GM23338 (cell line): ENCODE measurements around the gene TFAP2A. TPM values are rescaled to one million over a fixed set of nuclear protein-coding genes. Genes with fewer than 3 reads are reported as not detected.
A peak's percentile ranks its signal among the peaks of the same experiment; 100 is the strongest.

Source experiments
- ATAC-seq: fragments of 200-7000 bp; cut with Tn5 transposase; 3 replicates; pipeline ENCODE4 v1.9.1; 2020
- DNase-seq: peaks from one replicate; pipeline ENCODE4 v3.0.0-alpha.2; 2015; ENCODE audit warnings: low spot score
- H2AFZ ChIP-seq: fragments of 200-600 bp; sonication (generic); 2 replicates; pipeline ENCODE4 v1.8.0; 2016; ENCODE audit warnings: antibody characterized with exemption, mild to moderate bottlenecking, moderate library complexity
- H3F3A ChIP-seq: fragments of 200-600 bp; sonication (generic); replicated peaks from 2 replicates; pipeline ENCODE4 v1.8.0; 2017; ENCODE audit warnings: antibody characterized with exemption, mixed run types, low read depth
- H3K27ac ChIP-seq: fragments of 200-600 bp; sonication (generic); 2 replicates; pipeline ENCODE4 v1.6.1; 2016; ENCODE audit warnings: low read depth
- H3K27me3 ChIP-seq: fragments of 200-600 bp; sonication (generic); 2 replicates; pipeline ENCODE4 v1.8.0; 2016; ENCODE audit warnings: mild to moderate bottlenecking, mixed run types, moderate library complexity; ENCODE audit not compliant: insufficient read depth
- H3K36me3 ChIP-seq: fragments of 200-600 bp; sonication (generic); 2 replicates; pipeline ENCODE4 v1.8.0; 2016; ENCODE audit warnings: mild to moderate bottlenecking; ENCODE audit not compliant: insufficient read depth
- H3K4me1 ChIP-seq: fragments of 200-600 bp; sonication (generic); 2 replicates; pipeline ENCODE4 v1.8.0; 2016; ENCODE audit warnings: mild to moderate bottlenecking, moderate library complexity; ENCODE audit not compliant: insufficient read depth
- H3K4me2 ChIP-seq: fragments of 200-600 bp; sonication (generic); 2 replicates; pipeline ENCODE4 v1.7.1; 2017; ENCODE audit warnings: mixed run types
- H3K4me3 ChIP-seq: fragments of 200-600 bp; sonication (generic); 2 replicates; pipeline ENCODE4 v1.6.1; 2016; ENCODE audit warnings: mixed run types
- H3K79me2 ChIP-seq: fragments of 200-600 bp; sonication (generic); replicated peaks from 2 replicates; pipeline ENCODE4 v1.8.0; 2017; ENCODE audit warnings: mild to moderate bottlenecking; ENCODE audit not compliant: insufficient read depth
- H3K9me2 ChIP-seq: fragments of 200-600 bp; sonication (generic); 2 replicates; pipeline ENCODE4 v1.8.0; 2017; ENCODE audit not compliant: insufficient read depth
- H4K20me1 ChIP-seq: fragments of 200-600 bp; sonication (generic); replicated peaks from 2 replicates; pipeline ENCODE4 v1.8.0; 2017; ENCODE audit warnings: mild to moderate bottlenecking; ENCODE audit not compliant: insufficient read depth
- H3K27ac Mint-ChIP-seq: 2 replicates; pipeline ENCODE4 v1.8.0; 2020; ENCODE audit warnings: inconsistent platforms, mild to moderate bottlenecking, moderate library complexity, mixed read lengths
- H3K27me3 Mint-ChIP-seq: 3 replicates; pipeline ENCODE4 v1.8.0; 2022; ENCODE audit warnings: low read depth, mild to moderate bottlenecking, moderate library complexity, mixed read lengths, inconsistent platforms; ENCODE audit not compliant: insufficient read depth, poor library complexity
- H3K36me3 Mint-ChIP-seq: 3 replicates; pipeline ENCODE4 v1.8.0; 2021; ENCODE audit warnings: low read depth, mild to moderate bottlenecking, inconsistent platforms, moderate library complexity, mixed read lengths
- H3K4me1 Mint-ChIP-seq: 3 replicates; pipeline ENCODE4 v1.8.0; 2020; ENCODE audit warnings: mild to moderate bottlenecking, inconsistent platforms, mixed read lengths
- H3K4me3 Mint-ChIP-seq: 3 replicates; pipeline ENCODE4 v1.8.0; 2021; ENCODE audit warnings: moderate library complexity, mild to moderate bottlenecking, inconsistent platforms, mixed read lengths
- H3K9me3 Mint-ChIP-seq: 3 replicates; pipeline ENCODE4 v1.8.0; 2020; ENCODE audit warnings: moderate library complexity, mild to moderate bottlenecking, inconsistent platforms, mixed read lengths
- CREB1 ChIP-seq: fragments of 250-450 bp; sonication (Bioruptor Pico); IDR thresholded peaks from 2 replicates; pipeline ENCODE4 v1.5.0; 2020; ENCODE audit warnings: low read depth, mild to moderate bottlenecking, moderate library complexity
- EZH2 ChIP-seq: fragments of 200-600 bp; sonication (generic); IDR thresholded peaks from one replicate; pipeline ENCODE4 v1.8.0; 2017; ENCODE audit warnings: antibody characterized with exemption, mild to moderate bottlenecking, low read depth; ENCODE audit not compliant: unreplicated experiment
- EZH2phosphoT487 ChIP-seq: fragments of 200-600 bp; sonication (generic); IDR thresholded peaks from one replicate; pipeline ENCODE4 v1.8.1; 2018; ENCODE audit warnings: antibody characterized with exemption; ENCODE audit not compliant: unreplicated experiment
- JUNB ChIP-seq: IDR thresholded peaks from one replicate; pipeline ENCODE4 v1.6.1; 2016; ENCODE audit warnings: antibody characterized with exemption; ENCODE audit not compliant: unreplicated experiment
- NANOG ChIP-seq: IDR thresholded peaks from 2 replicates; pipeline ENCODE4 v1.6.1; 2016; ENCODE audit warnings: antibody characterized with exemption, borderline replicate concordance
- POLR2AphosphoS5 ChIP-seq: IDR thresholded peaks from 2 replicates; pipeline ENCODE4 v1.6.1; 2016; ENCODE audit warnings: antibody characterized with exemption, low read depth
- REST ChIP-seq: IDR thresholded peaks from one replicate; pipeline ENCODE4 v1.6.1; 2018; ENCODE audit warnings: antibody characterized with exemption; ENCODE audit not compliant: unreplicated experiment
- ZNF114 ChIP-seq: fragments of 250-450 bp; sonication (Bioruptor Pico); IDR thresholded peaks from 2 replicates; pipeline ENCODE4 v1.5.0; 2020; ENCODE audit warnings: mild to moderate bottlenecking, moderate library complexity
- ZNF331 ChIP-seq: fragments of 250-450 bp; sonication (Bioruptor Pico); IDR thresholded peaks from 2 replicates; pipeline ENCODE4 v1.5.0; 2020; ENCODE audit warnings: low read depth, mild to moderate bottlenecking, moderate library complexity
- ZNF462 ChIP-seq: fragments of 250-450 bp; sonication (Bioruptor Pico); IDR thresholded peaks from 2 replicates; pipeline ENCODE4 v1.5.0; 2020; ENCODE audit warnings: mild to moderate bottlenecking, moderate library complexity
- polyA plus RNA-seq: library from polyadenylated mRNA; unstranded; fragments of >200 nt; fragmentation: Nextera tagmentation; extraction: Ambion mirVana; gene quantifications from 2 replicates; pipeline ENCODE4 v1.2.1, GENCODE V29; 2016
- total RNA-seq: library from RNA; depleted of rRNA; stranded (reverse); fragments of >200 nt; shearing (Covaris generic); gene quantifications from 2 replicates; pipeline ENCODE4 v1.2.3, GENCODE V29; 2014
- TF ChIP-seq, protein P1 (sequence below): IDR thresholded peaks from 2 replicates; pipeline ENCODE4 v1.6.1; 2016; ENCODE audit warnings: antibody characterized with exemption

The TFAP2A gene
- total and polyA plus RNA-seq, 2 experiments from 2014 or later = not detected

DNA sequence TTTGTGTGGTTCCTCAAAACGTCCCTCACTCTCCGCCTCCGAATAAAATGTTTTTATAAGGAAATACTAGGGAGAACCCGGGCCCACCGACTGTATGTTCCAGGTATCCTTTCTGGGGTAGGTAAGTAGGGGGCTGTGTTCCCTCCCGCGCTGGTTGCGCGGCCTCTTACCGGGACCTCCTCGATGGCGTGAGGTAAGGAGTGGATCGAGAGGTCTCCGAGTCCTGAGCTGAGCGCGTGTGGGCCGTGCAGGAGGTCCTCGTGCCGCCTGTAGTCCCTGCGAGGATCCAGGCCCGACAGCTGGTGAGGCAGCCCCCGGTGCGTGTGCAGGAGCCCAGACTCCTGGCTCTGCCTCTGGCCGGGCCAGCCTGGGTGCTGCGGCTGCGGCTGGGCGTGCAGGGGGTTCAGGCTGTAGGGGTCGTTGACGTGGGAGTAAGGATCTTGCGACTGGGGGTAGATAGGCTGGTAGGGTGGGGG, 5.1 kb downstream of the TFAP2A start:
- Histone ChIP-seq H3K36me3 (no peaks in the 10 kb centered on the region), H3K27ac (no peak overlapping the region), H3K27me3 (peaks cover 98% of the 10 kb centered on the region), H3K4me1 (peaks cover 75% of the 10 kb centered on the region), H4K20me1 (0 out of 2 replicates have a peak, but pooled peaks cover 2% of the 10 kb centered on the region), H3K9me2 (no peaks in the 10 kb centered on the region), H3K4me3 (peak overlapping the region; percentile 38), H2AFZ (no peak overlapping the region), H3K79me2 (no peaks in the 10 kb centered on the region), H3F3A (peaks cover 30% of the 10 kb centered on the region), H3K4me2 (peak overlapping the region; percentile 37; the same call in 1 of the 2 replicates)
- Mint-ChIP-seq H3K27me3 (peaks cover 97% of the 10 kb centered on the region), H3K9me3 (peaks cover 13% of the 10 kb centered on the region), H3K27ac (no peak overlapping the region), H3K36me3 (0 out of 3 replicates have a peak, but pooled peaks cover 3% of the 10 kb centered on the region), H3K4me3 (peak overlapping the region; percentile 47; the same call in 2 of the 3 replicates), H3K4me1 (peaks cover 76% of the 10 kb centered on the region)
- DNase-seq (peak; percentile 65), ATAC-seq (peak; percentile 4)
- TF ChIP-seq EZH2phosphoT487 = peak; percentile 87
- TF ChIP-seq ZNF114 = no peak
- TF ChIP-seq EZH2 = peak; percentile 96

GRCh38 chr6:10409233-10409721, 5.6 kb downstream of the TFAP2A start:
- no peak overlapping the region for H2AFZ ChIP-seq
- Mint-ChIP-seq H3K4me3 (peak overlapping the region; percentile 22; the same call in 1 of the 3 replicates), H3K4me1 (peaks cover 73% of the 10 kb centered on the region), H3K27me3 (peaks cover 94% of the 10 kb centered on the region), H3K36me3 (0 out of 3 replicates have a peak, but pooled peaks cover 3% of the 10 kb centered on the region), H3K27ac (no peak overlapping the region), H3K9me3 (peaks cover 13% of the 10 kb centered on the region)
- no peaks in the 10 kb centered on the region for H3K79me2 ChIP-seq
- peaks cover 94% of the 10 kb centered on the region for H3K27me3 ChIP-seq
- no peak overlapping the region for H3K27ac ChIP-seq
- H3K36me3 ChIP-seq = no peaks in the 10 kb centered on the region
- H4K20me1 ChIP-seq = 0 out of 2 replicates have a peak, but pooled peaks cover 2% of the 10 kb centered on the region
- no peak for ATAC-seq
- peaks cover 70% of the 10 kb centered on the region for H3K4me1 ChIP-seq
- H3F3A ChIP-seq = peaks cover 25% of the 10 kb centered on the region
- no peaks in the 10 kb centered on the region for H3K9me2 ChIP-seq
- no peak for DNase-seq
- H3K4me3 ChIP-seq = peak overlapping the region; percentile 38
- peak overlapping the region; percentile 37 for H3K4me2 ChIP-seq
- TF ChIP-seq EZH2phosphoT487 (no peak), NANOG (no peak), POLR2AphosphoS5 (no peak), REST (no peak), ZNF462 (CRISPR knock-in tag) (no peak), ZNF331 (CRISPR knock-in tag) (no peak), CREB1 (CRISPR knock-in tag) (no peak), JUNB (no peak)
- TF ChIP-seq, protein P1, sequence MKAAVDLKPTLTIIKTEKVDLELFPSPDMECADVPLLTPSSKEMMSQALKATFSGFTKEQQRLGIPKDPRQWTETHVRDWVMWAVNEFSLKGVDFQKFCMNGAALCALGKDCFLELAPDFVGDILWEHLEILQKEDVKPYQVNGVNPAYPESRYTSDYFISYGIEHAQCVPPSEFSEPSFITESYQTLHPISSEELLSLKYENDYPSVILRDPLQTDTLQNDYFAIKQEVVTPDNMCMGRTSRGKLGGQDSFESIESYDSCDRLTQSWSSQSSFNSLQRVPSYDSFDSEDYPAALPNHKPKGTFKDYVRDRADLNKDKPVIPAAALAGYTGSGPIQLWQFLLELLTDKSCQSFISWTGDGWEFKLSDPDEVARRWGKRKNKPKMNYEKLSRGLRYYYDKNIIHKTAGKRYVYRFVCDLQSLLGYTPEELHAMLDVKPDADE = no peak
